Activated CD8-positive, alpha-beta memory T cell treated with anti-CD3 and anti-CD28 coated beads, Interleukin-2, amount 50 U/mL, for 48 hours (primary cell): Measurements from ENCODE around the gene ZNHIT2.

ENCODE experiments used
- DNase-seq: peaks from one replicate; pipeline ENCODE4 v3.0.0-alpha.2; 2020

ZNHIT2 gene

DNA sequence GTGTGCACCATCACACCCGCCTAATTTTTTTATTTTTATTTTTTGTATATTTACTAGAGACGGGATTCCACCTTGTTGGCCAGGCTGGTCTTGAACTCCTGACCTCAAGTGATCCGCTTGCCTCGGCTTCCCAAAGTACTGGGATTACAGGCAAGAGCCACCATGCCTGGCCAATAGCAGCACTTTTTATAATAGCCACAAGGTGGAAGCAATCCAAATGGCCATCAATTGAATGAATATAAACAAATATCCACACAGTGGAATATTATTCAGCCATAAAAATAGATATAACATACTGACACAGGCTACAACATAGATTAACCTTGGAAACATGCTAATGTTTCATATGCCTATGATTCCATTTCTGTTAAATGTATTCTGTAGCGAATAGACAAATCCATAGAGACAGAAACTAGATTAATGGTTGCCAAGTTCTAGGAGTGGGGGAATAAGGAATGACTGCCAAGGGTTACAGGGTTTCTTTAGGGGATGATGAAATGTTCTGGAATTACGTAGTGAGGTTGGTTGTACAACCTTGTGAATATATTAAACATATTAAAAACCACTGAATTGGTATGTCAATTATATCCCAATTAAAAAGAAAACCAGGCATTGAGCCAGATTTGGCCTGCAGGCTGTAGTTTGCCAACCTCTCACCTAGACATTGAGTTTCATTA, 16.7 kb downstream of the ZNHIT2 start:
- no peak for DNase-seq

- no peak for DNase-seq
Observed at GRCh38 chr11:65096926-65097325, 20.6 kb downstream of the ZNHIT2 start.

- DNase-seq = peak; percentile 91
Observed at GRCh38 chr11:65095974-65096806, 21.3 kb downstream of the ZNHIT2 start, which contains the start of gene VPS51. TSS of gene VPS51 (plus strand) at chr11:65096214. CDS start at chr11:65096251, 37 bp downstream.

GRCh38 chr11:65095427-65095826, 22.1 kb downstream of the ZNHIT2 start:
- no peak for DNase-seq

- no peak for DNase-seq
Observed at GRCh38 chr11:65090628-65091027, 26.9 kb downstream of the ZNHIT2 start.

DNA sequence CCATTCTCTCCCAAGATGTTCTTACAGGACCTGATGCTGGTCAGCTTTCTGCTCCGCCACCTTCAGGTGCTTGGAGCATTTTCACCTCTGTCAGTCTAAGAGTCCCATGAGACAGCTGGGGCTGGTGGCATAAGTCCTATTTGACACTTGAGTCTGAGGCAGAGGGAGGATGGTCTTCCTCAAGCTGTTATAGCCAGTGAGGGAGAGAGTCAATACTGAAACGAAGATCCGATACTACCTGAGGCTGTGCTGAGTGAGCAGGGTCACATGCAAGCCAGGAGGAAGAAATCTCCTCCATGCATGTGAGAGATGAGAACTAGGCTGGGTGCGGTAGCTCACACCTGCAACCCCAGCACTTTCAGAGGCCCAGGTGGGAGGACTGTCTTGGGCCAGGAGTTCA, 27.9 kb downstream of the ZNHIT2 start:
- DNase-seq = no peak

- DNase-seq = no peak
Observed at GRCh38 chr11:65087827-65088226, 29.7 kb downstream of the ZNHIT2 start.

- DNase-seq = no peak
Observed at GRCh38 chr11:65087216-65087615, 30.3 kb downstream of the ZNHIT2 start.

GRCh38 chr11:65086809-65087208, 30.7 kb downstream of the ZNHIT2 start:
- no peak for DNase-seq

GRCh38 chr11:65085446-65085845, 32.1 kb downstream of the ZNHIT2 start:
- DNase-seq = no peak

GRCh38 chr11:65084598-65085375, 32.7 kb downstream of the ZNHIT2 start:
- DNase-seq = no peak

- DNase-seq = peak; percentile 99
Observed at GRCh38 chr11:65083834-65084597, 33.5 kb downstream of the ZNHIT2 start, which contains the start of the genes CDCA5 and ZFPL1. TSS of gene CDCA5 (minus strand) at chr11:65084040. CDS start at chr11:65083978, 62 bp downstream. TSS of gene ZFPL1 (plus strand) at chr11:65084222. CDS start at chr11:65084699, 477 bp downstream.

GRCh38 chr11:65083134-65083833, 34.2 kb downstream of the ZNHIT2 start:
- no peak for DNase-seq

GRCh38 chr11:65078786-65079342, 38.6 kb downstream of the ZNHIT2 start:
- no peak for DNase-seq

GRCh38 chr11:65078151-65078550, 39.4 kb downstream of the ZNHIT2 start:
- DNase-seq = peak; percentile 82

DNA sequence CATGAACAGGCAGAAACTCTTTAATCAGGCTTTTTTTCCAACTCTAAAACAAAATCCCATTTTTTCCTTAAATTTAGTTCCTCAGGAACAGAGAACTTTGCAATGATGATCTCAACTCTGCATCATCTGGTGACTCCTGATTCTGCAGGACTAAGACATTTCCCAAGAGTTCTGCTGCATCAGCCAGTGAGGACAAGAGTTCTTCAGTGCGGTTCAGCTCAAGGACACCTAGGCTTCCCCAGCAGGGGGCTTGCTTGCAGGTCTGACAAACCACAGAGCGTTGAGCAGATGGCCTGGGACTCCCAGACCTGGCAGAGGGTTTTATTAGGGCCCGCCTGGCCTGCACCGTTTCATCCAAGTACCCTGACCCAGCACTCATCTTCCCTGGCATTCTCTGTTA, 40.0 kb downstream of the ZNHIT2 start:
- no peak for DNase-seq

GRCh38 chr11:65072631-65072966, 44.9 kb downstream of the ZNHIT2 start:
- no peak for DNase-seq

DNA sequence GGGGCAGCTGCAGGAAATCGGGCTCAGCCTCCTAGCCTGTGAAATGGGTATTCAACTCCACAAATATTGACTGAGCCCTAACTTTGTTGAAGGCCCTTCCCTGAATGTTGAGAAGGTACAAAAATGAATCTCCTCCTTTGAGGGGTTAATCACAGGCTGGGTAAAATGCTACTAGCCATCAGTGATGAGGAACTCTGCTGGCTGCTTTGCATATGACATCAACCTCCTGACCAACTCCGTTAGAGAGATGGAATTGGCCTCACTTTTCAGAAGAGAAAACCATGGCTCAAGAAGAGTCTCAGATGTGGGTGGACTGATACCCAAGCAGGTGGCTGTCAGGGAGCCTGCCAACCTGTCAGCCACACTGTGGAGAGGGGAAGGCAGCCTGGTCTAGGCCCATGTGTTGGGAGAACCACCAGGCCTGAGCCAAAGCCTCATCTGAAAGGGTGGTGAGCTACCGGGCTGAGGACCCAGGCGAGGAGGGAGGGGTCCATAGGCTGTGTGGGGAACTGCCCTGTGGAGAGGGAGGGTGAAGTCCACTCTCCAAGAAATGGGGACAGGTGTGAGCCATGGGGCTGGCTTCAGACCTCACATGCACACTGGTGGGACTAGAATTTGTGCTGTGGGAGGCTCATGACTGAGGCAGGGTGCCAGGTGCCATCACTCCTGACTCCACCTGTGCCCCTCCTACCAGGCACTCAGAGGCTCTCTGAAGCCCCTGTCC, 45.4 kb downstream of the ZNHIT2 start:
- no peak for DNase-seq

GRCh38 chr11:65069217-65069616, 48.3 kb downstream of the ZNHIT2 start:
- no peak for DNase-seq

GRCh38 chr11:65067446-65067845, 50.1 kb downstream of the ZNHIT2 start:
- DNase-seq = no peak

GRCh38 chr11:65066805-65067291, 50.7 kb downstream of the ZNHIT2 start:
- no peak for DNase-seq
